Adrenal gland (tissue), 12 donors: ENCODE measurements around the gene ARHGAP44. TPM values are rescaled to one million over a fixed set of nuclear protein-coding genes. Genes with fewer than 3 reads are reported as not detected.

Experiments used
- DNase-seq, 7 donors: peaks; one replicate each; pipeline ENCODE4 v3.0.0-alpha.2; 2019 to 2020
- H3K27ac ChIP-seq, 5 donors: fragments of 200-600 bp; sonication (generic) in 4 of 5; 1 replicate in 3 of 5; 2 replicates in 2 of 5; pipeline versions ENCODE4 v1.5.1 to v1.8.0; 2016 to 2020; ENCODE audit warnings: mild to moderate bottlenecking in 1 of 5
- H3K27me3 ChIP-seq: fragments of 200-600 bp; 2 replicates; pipeline ENCODE4 v1.8.0; 2021
- H3K36me3 ChIP-seq, 2 donors: fragments of 200-600 bp; replicated peaks in 1 of 2; 1 replicate in 1 of 2; 2 replicates in 1 of 2; pipeline versions ENCODE4 v1.5.1 to v1.8.0; 2018 to 2022
- H3K4me1 ChIP-seq, 2 donors: fragments of 200-600 bp; replicated peaks in 1 of 2; 1 replicate in 1 of 2; 2 replicates in 1 of 2; pipeline versions ENCODE4 v1.5.1 to v1.8.0; 2018 to 2021
- H3K4me3 ChIP-seq, 4 donors: fragments of 200-600 bp; sonication (generic) in 3 of 4; one replicate each; pipeline ENCODE4 v1.5.1; 2016 to 2018
- H3K9me3 ChIP-seq, 3 donors: fragments of 200-600 bp; sonication (generic) in 1 of 3; replicated peaks in 1 of 3; 1 replicate in 2 of 3; 2 replicates in 1 of 3; pipeline versions ENCODE4 v1.5.1 to v1.8.0; 2016 to 2021
- CTCF ChIP-seq, 6 experiments: fragments of 450-650 bp in 4 of 6; fragments of 200-600 bp in 2 of 6; sonication (generic) in 1 of 6; IDR thresholded peaks; 1 replicate in 5 of 6; 2 replicates in 1 of 6; pipeline versions ENCODE4 v1.5.1 to v1.8.0; 2016 to 2021; ENCODE audit warnings: antibody characterized with exemption in 6 of 6, mild to moderate bottlenecking in 2 of 6, moderate library complexity in 1 of 6
- POLR2A ChIP-seq, 2 donors: fragments of 450-650 bp; IDR thresholded peaks; one replicate each; pipeline ENCODE4 v1.6.1; 2017; ENCODE audit warnings: antibody characterized with exemption in 2 of 2, mild to moderate bottlenecking in 2 of 2, moderate library complexity in 1 of 2
- WGBS, 4 donors: extraction: QIAGEN DNeasy Blood & Tissue Kit in 2 of 4; methylation state at CpG; one replicate each; pipeline versions ENCODE4 v1.1.5 to v1.1.7; 2013 to 2017; 5-methylcytosine and 5-hydroxymethylcytosine counted together
- intact Hi-C, 2 donors: fragments of 100-400 bp; cut with DNase I; formaldehyde crosslinking; loops; one replicate each; pipeline versions ENCODE4 v1.14.1 to v1.15.0; 2022 to 2023
- polyA plus RNA-seq, 3 donors: library from polyadenylated mRNA; stranded (reverse); fragments of 200-250 nt in 2 of 3; fragments of 350-450 nt in 1 of 3; fragmentation: Illumina TruSeq in 1 of 3; extraction: RNeasy Lipid Tissue Mini Kit (QIAGEN cat#74804) in 1 of 3; gene quantifications; one replicate each; pipeline ENCODE4 v1.2.3, GENCODE V29; 2013 to 2014
- total RNA-seq, 9 donors: library from RNA; depleted of rRNA in 4 of 9; stranded (reverse); fragments of >200 nt in 4 of 9; fragments of 120-200 nt in 1 of 9; fragmentation: NEBNext Ultra II Directional in 1 of 9; extraction: Animal tissue kit (Norgen Biotek cat#: 25700) in 1 of 9; gene quantifications; one replicate each; pipeline versions ENCODE4 v1.1.0 to v1.2.4, GENCODE V29; 2013 to 2023
- donor health status: healthy with polysubstance abuse.
- donor health status: Bipolar disorder and iron deficiency.
- donor health status: DM: yes; HTN: yes; CAD: no.
- donor health status: DM: no; HTN: no; CAD: no.
- donor health status: DM: no; HTN: no; CAD: no.
- donor health status: DM: yes; HTN: yes; CAD: no.

ARHGAP44 gene
- total and polyA plus RNA-seq, 12 donors, result 1.1 to 45.2 (median 2.6) TPM

- no peak overlapping the region for H3K4me3 ChIP-seq
- H3K27me3 ChIP-seq, result no peaks in the 10 kb centered on the region
- H3K36me3 ChIP-seq, result no peaks in the 10 kb centered on the region
- no peak for DNase-seq
- WGBS, 4 donors, result 94 to 97% (median 95%) methylated on average over 13 of the region's 13 CpGs
- no peak overlapping the region for H3K27ac ChIP-seq
- intact Hi-C loops, result no loop called here
- TF ChIP-seq POLR2A (IDR thresholded peaks at IDR 0.05) (no peak), CTCF (IDR thresholded peaks at IDR 0.05) (no peak)
- no peaks in the 10 kb centered on the region for H3K4me1 ChIP-seq
- no peaks in the 10 kb centered on the region for H3K9me3 ChIP-seq
Observed at GRCh38 chr17:12953156-12953555, 163.9 kb downstream of the ARHGAP44 start.

DNA sequence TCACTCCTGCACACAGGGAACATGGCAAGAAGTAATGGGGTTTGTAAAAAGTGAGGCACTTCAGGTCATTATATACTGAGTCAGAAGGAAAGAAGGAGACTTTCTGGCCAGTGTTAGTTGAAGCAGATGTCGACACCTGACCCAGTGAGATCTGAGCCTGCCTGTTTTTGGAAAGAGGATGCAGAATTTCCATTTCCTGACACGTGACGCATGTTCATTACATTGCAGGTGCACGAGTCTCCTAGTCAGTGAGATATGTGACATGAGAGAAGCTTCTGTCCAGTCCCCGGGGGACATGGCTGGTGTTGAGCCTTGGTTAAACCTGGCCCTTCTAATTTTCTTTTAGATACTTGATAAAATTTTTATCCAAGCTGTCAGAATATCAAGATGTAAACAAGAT lies 166.2 kb downstream of the ARHGAP44 start:
- no peaks in the 10 kb centered on the region for H3K27me3 ChIP-seq
- intact Hi-C loops, result no loop called here
- no peak for TF ChIP-seq POLR2A (IDR thresholded peaks at IDR 0.05)
- no peak for TF ChIP-seq CTCF (IDR thresholded peaks at IDR 0.05)
- H3K36me3 ChIP-seq, result no peaks in the 10 kb centered on the region
- no peak for DNase-seq
- no peak overlapping the region for H3K27ac ChIP-seq
- WGBS, 4 donors, result 76 to 85% (median 82%) methylated on average over 5 of the region's 5 CpGs
- H3K4me3 ChIP-seq, result no peak overlapping the region
- H3K9me3 ChIP-seq, result no peaks in the 10 kb centered on the region
- H3K4me1 ChIP-seq, result no peaks in the 10 kb centered on the region

- Histone ChIP-seq H3K27ac (no peak overlapping the region), H3K27me3 (no peaks in the 10 kb centered on the region), H3K4me3 (no peak overlapping the region), H3K36me3 (no peaks in the 10 kb centered on the region), H3K9me3 (no peaks in the 10 kb centered on the region), H3K4me1 (no peaks in the 10 kb centered on the region)
- 93 to 96% (median 95%) methylated on average over 12 of the region's 12 CpGs for WGBS, 4 donors
- DNase-seq, result no peak
- intact Hi-C loops, result no loop called here
- TF ChIP-seq CTCF (IDR thresholded peaks at IDR 0.05), result no peak
- no peak for TF ChIP-seq POLR2A (IDR thresholded peaks at IDR 0.05)
Observed at GRCh38 chr17:12958786-12959185, 169.5 kb downstream of the ARHGAP44 start.

- no peaks in the 10 kb centered on the region for H3K36me3 ChIP-seq
- 87 to 91% (median 89%) methylated on average over 8 of the region's 8 CpGs for WGBS, 4 donors
- no peaks in the 10 kb centered on the region for H3K4me1 ChIP-seq
- no peaks in the 10 kb centered on the region for H3K9me3 ChIP-seq
- no peak overlapping the region for H3K27ac ChIP-seq
- no peak overlapping the region for H3K4me3 ChIP-seq
- intact Hi-C loops, result no loop called here
- H3K27me3 ChIP-seq, result no peaks in the 10 kb centered on the region
- DNase-seq, result no peak
- TF ChIP-seq POLR2A (IDR thresholded peaks at IDR 0.05), result no peak
- no peak for TF ChIP-seq CTCF (IDR thresholded peaks at IDR 0.05)
Observed at GRCh38 chr17:12959441-12959840, 170.1 kb downstream of the ARHGAP44 start.
